ENCODE measurements around the gene PRG3.

PRG3 gene

DNA sequence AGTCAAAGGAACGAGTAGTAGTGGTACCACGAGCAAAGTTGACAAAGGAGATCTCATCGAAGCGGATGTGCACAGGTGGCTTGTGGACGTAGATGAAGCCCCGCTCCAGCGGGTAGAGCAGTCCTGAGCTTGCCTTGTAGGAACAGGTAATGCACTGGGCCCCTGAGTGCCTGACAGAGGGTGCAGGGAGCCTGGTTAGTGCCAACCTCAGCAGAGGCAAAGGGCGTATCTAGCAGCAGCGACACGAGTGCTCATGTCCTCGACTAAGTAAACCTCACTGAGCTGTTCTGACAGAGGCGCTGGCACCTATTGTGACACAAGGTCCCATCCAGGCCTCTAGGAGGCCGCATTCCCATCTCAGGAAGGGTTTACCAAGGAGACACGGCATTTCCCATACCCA, 49.2 kb downstream of the PRG3 start:
- no peak for DNase-seq (ENCODE audit: low read depth)
- TF ChIP-seq, protein P1, sequence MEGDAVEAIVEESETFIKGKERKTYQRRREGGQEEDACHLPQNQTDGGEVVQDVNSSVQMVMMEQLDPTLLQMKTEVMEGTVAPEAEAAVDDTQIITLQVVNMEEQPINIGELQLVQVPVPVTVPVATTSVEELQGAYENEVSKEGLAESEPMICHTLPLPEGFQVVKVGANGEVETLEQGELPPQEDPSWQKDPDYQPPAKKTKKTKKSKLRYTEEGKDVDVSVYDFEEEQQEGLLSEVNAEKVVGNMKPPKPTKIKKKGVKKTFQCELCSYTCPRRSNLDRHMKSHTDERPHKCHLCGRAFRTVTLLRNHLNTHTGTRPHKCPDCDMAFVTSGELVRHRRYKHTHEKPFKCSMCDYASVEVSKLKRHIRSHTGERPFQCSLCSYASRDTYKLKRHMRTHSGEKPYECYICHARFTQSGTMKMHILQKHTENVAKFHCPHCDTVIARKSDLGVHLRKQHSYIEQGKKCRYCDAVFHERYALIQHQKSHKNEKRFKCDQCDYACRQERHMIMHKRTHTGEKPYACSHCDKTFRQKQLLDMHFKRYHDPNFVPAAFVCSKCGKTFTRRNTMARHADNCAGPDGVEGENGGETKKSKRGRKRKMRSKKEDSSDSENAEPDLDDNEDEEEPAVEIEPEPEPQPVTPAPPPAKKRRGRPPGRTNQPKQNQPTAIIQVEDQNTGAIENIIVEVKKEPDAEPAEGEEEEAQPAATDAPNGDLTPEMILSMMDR (conservative IDR thresholded peaks at IDR 0.05; ENCODE audit: low read depth, low read length) = no peak
- H3K4me3 ChIP-seq (ENCODE audit: low read length) = no peak overlapping the region

DNA sequence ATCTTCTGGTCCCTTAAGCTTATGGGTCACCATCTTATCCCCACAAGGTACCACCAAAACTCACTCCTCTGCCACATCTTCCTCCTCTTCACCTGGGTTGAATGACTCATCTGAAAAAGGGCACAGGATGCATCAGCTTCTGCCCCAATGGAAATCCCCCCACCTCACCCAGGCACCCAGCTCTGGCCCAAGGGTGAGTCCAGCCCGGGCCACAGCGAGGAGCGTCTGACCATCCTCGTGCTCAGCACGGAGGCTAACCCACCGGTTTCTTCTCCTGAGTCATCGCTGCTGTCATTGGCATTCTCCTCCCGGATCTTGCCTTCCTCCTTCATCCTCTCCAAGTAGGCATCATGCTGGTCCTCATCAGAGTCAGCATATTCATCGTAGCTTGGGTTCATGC, 50.9 kb downstream of the PRG3 start:
- H3K4me3 ChIP-seq (ENCODE audit: low read length) = no peak overlapping the region
- no peak for DNase-seq (ENCODE audit: low read depth)
- TF ChIP-seq, protein P1 (conservative IDR thresholded peaks at IDR 0.05; ENCODE audit: low read depth, low read length) = no peak

DNA sequence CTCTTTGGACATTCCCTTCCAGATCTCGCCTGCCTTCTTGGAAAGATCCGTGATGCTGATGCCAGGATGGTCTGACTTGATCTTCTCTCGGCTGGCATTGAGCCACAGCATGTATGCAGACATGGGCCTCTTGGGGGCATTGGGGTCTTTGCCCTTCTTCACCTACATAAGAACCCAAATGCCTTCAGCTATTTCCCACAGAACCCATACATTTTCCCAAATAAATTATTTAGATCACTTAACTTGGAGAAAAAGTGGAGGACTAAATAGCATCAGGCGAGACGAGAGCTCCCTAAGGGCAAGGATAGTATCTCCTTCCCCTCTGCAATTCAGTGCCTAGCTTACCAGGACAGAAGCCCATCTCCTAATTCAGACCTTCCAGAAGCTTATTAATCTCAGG, 53.2 kb downstream of the PRG3 start:
- no peak for DNase-seq (ENCODE audit: low read depth)
- TF ChIP-seq, protein P1 (conservative IDR thresholded peaks at IDR 0.05; ENCODE audit: low read depth, low read length) = no peak
- no peak overlapping the region for H3K4me3 ChIP-seq (ENCODE audit: low read length)

Measured in retinal pigment epithelial cell (primary cell).